Prostate gland (tissue), 2 donors: Measurements from ENCODE around the gene SEMA3G. TPM values are rescaled to one million over a fixed set of nuclear protein-coding genes. Genes with fewer than 3 reads are reported as not detected.

Experiments used
- DNase-seq: peaks from one replicate; pipeline ENCODE4 v3.0.0-alpha.2; 2019; ENCODE audit warnings: low spot score
- H3K27ac ChIP-seq, 2 donors: fragments of 200-600 bp; sonication (generic); 2 replicates each; pipeline ENCODE4 v1.5.1; 2017 to 2019
- H3K27me3 ChIP-seq: fragments of 200-600 bp; sonication (generic); replicated peaks from 2 replicates; pipeline ENCODE4 v1.5.1; 2019; ENCODE audit not compliant: insufficient read depth
- H3K36me3 ChIP-seq, 2 donors: fragments of 200-600 bp; sonication (generic); 1 replicate in 1 of 2; 2 replicates in 1 of 2; pipeline versions ENCODE4 v1.5.1 to v1.8.1; 2017 to 2019
- H3K4me1 ChIP-seq: fragments of 200-600 bp; sonication (generic); replicated peaks from 2 replicates; pipeline ENCODE4 v1.5.1; 2019
- H3K4me3 ChIP-seq, 2 donors: fragments of 200-600 bp; sonication (generic); 2 replicates each; pipeline ENCODE4 v1.5.1; 2017 to 2019
- H3K9me3 ChIP-seq: fragments of 200-600 bp; sonication (generic); 2 replicates; pipeline ENCODE4 v1.5.1; 2017
- POLR2A ChIP-seq: fragments of 450-650 bp; IDR thresholded peaks from one replicate; pipeline ENCODE4 v1.6.1; 2016; ENCODE audit warnings: antibody characterized with exemption, mild to moderate bottlenecking
- POLR2AphosphoS5 ChIP-seq: sonication (generic); formaldehyde crosslinking; IDR thresholded peaks from one replicate; pipeline ENCODE4 v1.6.1; 2017; ENCODE audit warnings: antibody characterized with exemption
- WGBS: methylation state at CpG from one replicate; pipeline ENCODE4 v1.1.5; 2018; 5-methylcytosine and 5-hydroxymethylcytosine counted together
- intact Hi-C: fragments of 100-400 bp; cut with DNase I; formaldehyde crosslinking; loops from one replicate; pipeline ENCODE4 v1.14.2; 2022
- total RNA-seq, 2 donors: library from RNA; depleted of rRNA; stranded (reverse); fragments of >200 nt; gene quantifications; one replicate each; pipeline ENCODE4 v1.1.0, GENCODE V29; 2016
- TF ChIP-seq, protein P1 (sequence below), 4 experiments: fragments of 200-600 bp in 2 of 4; fragments of 450-650 bp in 2 of 4; sonication (generic) in 2 of 4; IDR thresholded peaks; 1 replicate in 3 of 4; 2 replicates in 1 of 4; pipeline ENCODE4 v1.5.1; 2016 to 2019; ENCODE audit warnings: antibody characterized with exemption in 4 of 4, mild to moderate bottlenecking in 2 of 4, moderate library complexity in 2 of 4

The SEMA3G gene
- total RNA-seq, 2 donors from 2014 or later = 3.5 to 7.6 TPM

DNA sequence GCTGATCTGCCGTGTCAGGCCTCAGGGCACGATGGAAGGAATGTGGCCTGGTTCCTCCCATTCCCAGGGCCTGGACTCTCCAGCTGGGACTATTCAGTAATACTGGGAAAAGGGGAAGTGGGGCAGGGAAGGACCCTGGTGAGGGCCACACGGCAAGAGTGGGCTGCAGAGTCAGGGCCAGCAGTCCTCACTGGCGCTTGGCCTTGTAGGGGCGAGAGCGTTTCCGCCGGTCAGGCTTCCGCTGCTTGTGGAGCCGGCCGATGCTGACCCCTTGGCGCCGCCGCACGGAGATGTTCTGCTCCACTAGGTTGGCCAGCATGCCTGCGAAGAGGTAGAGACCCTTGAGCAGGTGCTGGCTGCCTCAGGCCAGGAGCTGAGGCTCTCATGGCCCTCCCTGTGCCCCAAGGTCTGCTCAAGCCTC, 42.8 kb downstream of the SEMA3G start:
- Histone ChIP-seq H3K27ac (no peak overlapping the region), H3K4me3 (no peak overlapping the region), H3K4me1 (peaks cover 3% of the 10 kb centered on the region), H3K36me3 (peaks cover 19 to 20% of the 10 kb centered on the region in 2 donors), H3K27me3 (no peaks in the 10 kb centered on the region), H3K9me3 (no peaks in the 10 kb centered on the region)
- 92% methylated on average over 16 of the region's 16 CpGs for WGBS
- TF ChIP-seq, protein P1, sequence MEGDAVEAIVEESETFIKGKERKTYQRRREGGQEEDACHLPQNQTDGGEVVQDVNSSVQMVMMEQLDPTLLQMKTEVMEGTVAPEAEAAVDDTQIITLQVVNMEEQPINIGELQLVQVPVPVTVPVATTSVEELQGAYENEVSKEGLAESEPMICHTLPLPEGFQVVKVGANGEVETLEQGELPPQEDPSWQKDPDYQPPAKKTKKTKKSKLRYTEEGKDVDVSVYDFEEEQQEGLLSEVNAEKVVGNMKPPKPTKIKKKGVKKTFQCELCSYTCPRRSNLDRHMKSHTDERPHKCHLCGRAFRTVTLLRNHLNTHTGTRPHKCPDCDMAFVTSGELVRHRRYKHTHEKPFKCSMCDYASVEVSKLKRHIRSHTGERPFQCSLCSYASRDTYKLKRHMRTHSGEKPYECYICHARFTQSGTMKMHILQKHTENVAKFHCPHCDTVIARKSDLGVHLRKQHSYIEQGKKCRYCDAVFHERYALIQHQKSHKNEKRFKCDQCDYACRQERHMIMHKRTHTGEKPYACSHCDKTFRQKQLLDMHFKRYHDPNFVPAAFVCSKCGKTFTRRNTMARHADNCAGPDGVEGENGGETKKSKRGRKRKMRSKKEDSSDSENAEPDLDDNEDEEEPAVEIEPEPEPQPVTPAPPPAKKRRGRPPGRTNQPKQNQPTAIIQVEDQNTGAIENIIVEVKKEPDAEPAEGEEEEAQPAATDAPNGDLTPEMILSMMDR (IDR thresholded peaks at IDR 0.05) = no peak
- no peak for TF ChIP-seq POLR2A
- TF ChIP-seq POLR2AphosphoS5 = no peak
- intact Hi-C loops = no loop called here
- DNase-seq = no peak

DNA sequence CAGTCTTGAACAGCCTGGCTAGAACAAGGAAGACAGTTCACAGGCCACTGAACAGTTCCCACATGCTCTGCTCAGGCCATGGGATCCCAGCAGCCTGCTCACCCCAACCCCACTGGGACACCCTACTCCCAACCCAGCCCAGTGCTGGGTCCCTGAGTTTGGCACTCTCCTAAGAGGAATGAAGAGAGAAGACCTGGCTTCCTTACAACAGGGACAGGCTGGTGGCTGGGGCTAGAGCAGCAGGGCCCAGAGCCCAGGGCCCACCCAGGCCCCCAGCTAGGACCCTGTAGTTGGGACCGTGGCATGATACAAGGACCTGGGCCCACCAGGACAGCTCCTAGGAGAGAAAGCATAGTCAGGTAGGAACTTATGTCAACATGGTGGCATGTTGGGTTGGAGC, 43.4 kb downstream of the SEMA3G start:
- Histone ChIP-seq H3K27ac (no peak overlapping the region), H3K9me3 (no peaks in the 10 kb centered on the region), H3K4me1 (peaks cover 2% of the 10 kb centered on the region), H3K27me3 (no peaks in the 10 kb centered on the region), H3K36me3 (peaks cover 19 to 20% of the 10 kb centered on the region in 2 donors), H3K4me3 (no peak overlapping the region)
- no peak for TF ChIP-seq POLR2AphosphoS5
- TF ChIP-seq, protein P1 (IDR thresholded peaks at IDR 0.05) = no peak
- no peak for TF ChIP-seq POLR2A
- intact Hi-C loops = no loop called here
- 91% methylated on average over 1 of the region's 1 CpG for whole genome bisulfite sequencing
- no peak for DNase-seq

DNA sequence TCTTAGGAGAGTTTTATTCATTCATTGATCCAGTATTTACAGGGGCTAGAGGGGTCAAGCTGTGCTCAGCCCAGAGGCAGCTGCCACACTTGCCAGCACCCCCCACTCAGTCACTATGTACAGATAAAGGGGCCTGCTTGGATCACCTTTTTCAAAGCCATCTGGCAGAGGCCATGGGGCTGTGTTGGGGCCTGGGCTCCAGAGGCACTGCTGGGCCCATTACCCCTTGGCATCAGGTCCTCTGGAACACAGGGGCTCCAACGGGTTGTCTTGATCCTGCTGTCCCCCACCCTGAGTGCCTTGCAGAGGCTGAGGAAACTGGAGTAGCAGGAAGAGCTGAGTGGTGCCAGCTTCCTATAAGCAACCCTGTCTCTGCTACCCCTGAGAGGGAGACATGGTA, 43.9 kb downstream of the SEMA3G start:
- intact Hi-C loops = no loop called here
- H3K4me1 ChIP-seq = no peaks in the 10 kb centered on the region
- WGBS = 50% methylated on average over 1 of the region's 1 CpG
- peaks cover 19 to 20% of the 10 kb centered on the region in 2 donors for H3K36me3 ChIP-seq
- no peak overlapping the region for H3K4me3 ChIP-seq
- H3K27ac ChIP-seq = no peak overlapping the region
- DNase-seq = no peak
- H3K27me3 ChIP-seq = no peaks in the 10 kb centered on the region
- no peaks in the 10 kb centered on the region for H3K9me3 ChIP-seq
- TF ChIP-seq POLR2A (no peak), POLR2AphosphoS5 (no peak)
- TF ChIP-seq, protein P1 (IDR thresholded peaks at IDR 0.05) = no peak

DNA sequence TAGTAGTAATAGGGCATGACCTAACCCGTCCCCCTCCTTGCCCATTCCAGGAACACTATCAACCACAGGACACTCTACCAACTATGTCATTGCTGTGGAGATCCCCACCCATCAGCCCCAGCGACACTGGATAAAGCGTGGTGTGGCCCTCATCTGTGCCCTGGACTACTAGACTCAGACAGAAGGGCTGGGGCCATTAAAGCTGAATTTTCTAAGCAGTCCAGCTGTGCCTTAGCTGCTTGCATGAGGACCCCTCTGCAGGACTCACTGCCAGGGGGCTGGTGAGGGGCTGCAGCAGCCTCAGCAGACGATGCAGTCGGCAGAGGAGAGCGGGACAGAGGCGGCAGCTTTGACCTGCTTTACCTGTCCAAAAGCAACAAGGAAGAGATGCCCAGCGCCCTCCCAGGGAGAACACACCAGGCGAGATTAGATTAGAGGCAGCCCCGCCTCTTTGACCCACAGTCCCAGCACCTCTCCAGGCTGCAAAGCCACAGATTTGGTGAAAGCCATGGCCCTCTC, 44.6 kb downstream of the SEMA3G start:
- H3K4me1 ChIP-seq = no peaks in the 10 kb centered on the region
- no peaks in the 10 kb centered on the region for H3K27me3 ChIP-seq
- H3K9me3 ChIP-seq = no peaks in the 10 kb centered on the region
- TF ChIP-seq POLR2A = no peak
- TF ChIP-seq, protein P1 (IDR thresholded peaks at IDR 0.05) = no peak
- TF ChIP-seq POLR2AphosphoS5 = no peak
- 78% methylated on average over 8 of the region's 10 CpGs for WGBS
- H3K27ac ChIP-seq = no peak overlapping the region
- no peak overlapping the region for H3K4me3 ChIP-seq
- peaks cover 19 to 20% of the 10 kb centered on the region in 2 donors for H3K36me3 ChIP-seq
- intact Hi-C loops = no loop called here
- no peak for DNase-seq

DNA sequence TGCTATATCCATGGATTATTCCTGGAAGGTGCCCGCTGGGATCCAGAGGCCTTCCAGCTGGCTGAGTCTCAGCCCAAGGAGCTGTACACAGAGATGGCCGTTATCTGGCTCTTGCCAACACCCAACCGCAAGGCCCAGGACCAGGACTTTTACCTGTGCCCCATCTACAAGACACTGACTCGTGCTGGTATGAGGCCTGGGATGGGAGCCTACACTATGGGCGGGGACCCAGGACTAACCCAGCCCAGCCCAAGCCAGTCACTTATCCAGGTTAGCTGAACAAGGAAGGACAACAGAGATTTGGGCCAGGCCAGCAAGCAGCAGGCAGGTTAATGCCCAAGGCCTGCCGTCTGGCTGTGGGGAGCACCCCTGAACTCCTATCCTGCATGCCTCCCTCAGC, 45.3 kb downstream of the SEMA3G start:
- no peak for DNase-seq
- WGBS = 86% methylated on average over 6 of the region's 6 CpGs
- no peak overlapping the region for H3K27ac ChIP-seq
- no peaks in the 10 kb centered on the region for H3K9me3 ChIP-seq
- peaks cover 13 to 20% of the 10 kb centered on the region in 2 donors for H3K36me3 ChIP-seq
- H3K4me3 ChIP-seq = no peak overlapping the region
- intact Hi-C loops = no loop called here
- TF ChIP-seq, protein P1 (IDR thresholded peaks at IDR 0.05) = no peak
- TF ChIP-seq POLR2AphosphoS5 = no peak
- no peak for TF ChIP-seq POLR2A
- H3K27me3 ChIP-seq = no peaks in the 10 kb centered on the region
- H3K4me1 ChIP-seq = no peaks in the 10 kb centered on the region
